ENCODE measurements around the gene DNAH17. TPM values are rescaled to one million over a fixed set of nuclear protein-coding genes. Genes with fewer than 3 reads are reported as not detected.

The DNAH17 gene
- total and polyA plus RNA-seq, 2 donors (not counting 3 experiments of a cell fraction or from before 2014, with no cell fraction given): not detected

DNA sequence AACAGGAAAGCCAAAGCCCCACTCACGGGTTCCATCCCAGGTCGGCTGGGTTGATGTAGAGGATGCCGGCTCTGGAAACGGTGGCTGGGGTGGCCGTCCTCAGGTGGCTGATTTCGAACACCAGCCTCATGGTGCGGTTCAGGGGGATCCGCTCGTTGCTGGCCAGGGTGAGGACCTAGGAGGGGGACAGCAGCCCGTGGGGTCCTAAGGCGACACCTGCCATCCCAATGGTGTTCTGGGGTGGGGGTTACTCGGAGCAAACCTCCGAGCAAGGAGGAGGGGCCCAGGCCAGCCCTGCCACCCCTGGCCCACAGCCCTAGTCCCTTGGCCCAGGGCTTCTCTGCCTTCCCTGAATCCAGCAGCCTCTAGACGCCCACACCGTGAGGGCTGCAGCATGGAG lies 86.5 kb downstream of the DNAH17 start:
- H4K20me1 ChIP-seq (replicated peaks; ENCODE audit: control insufficient read depth, extremely low read depth, insufficient read depth, low read length): no peaks in the 10 kb centered on the region
- FAIRE-seq (no peak), DNase-seq (ENCODE audit: low read depth, low spot score) (no peak)
- H3K9ac ChIP-seq (replicated peaks; ENCODE audit: extremely low read depth, insufficient read depth, low read length): no peak overlapping the region
- no TSS peak for BruUV-seq (replicated peaks)
- no peaks in the 10 kb centered on the region for H3K27me3 ChIP-seq (ENCODE audit: control insufficient read depth in 2 of 2, insufficient read depth in 2 of 2, low read length in 2 of 2)
- no peaks in the 10 kb centered on the region for H3K9me1 ChIP-seq (replicated peaks; ENCODE audit: control insufficient read depth, extremely low read depth, insufficient read depth, low read length)
- no peak overlapping the region for H3K4me2 ChIP-seq (ENCODE audit: insufficient read depth, low read length)
- H2AFZ ChIP-seq (ENCODE audit: low read depth, low read length): no peak overlapping the region
- H3K4me3 ChIP-seq (replicated peaks in 1 of 3; ENCODE audit: insufficient read depth in 1 of 3, low read depth in 1 of 3, low read length in 3 of 3): no peak overlapping the region
- H3K36me3 ChIP-seq (ENCODE audit: control insufficient read depth in 2 of 2, extremely low read depth in 1 of 2, insufficient read depth in 2 of 2, low read length in 2 of 2): no peaks in the 10 kb centered on the region
- H3K4me1 ChIP-seq (ENCODE audit: control insufficient read depth, extremely low read depth, insufficient read depth, low read length): no peaks in the 10 kb centered on the region
- POLR2A ChIA-PET: no interaction called here
- dilution Hi-C loops (cut with MboI; ENCODE audit: extremely low pct_ligation_motif_present, low sequenced_read_pairs) (loop anchor here (25.0 kb wide), 1 partner anchor 147 kb away; no protein-coding TSS in a partner anchor), intact Hi-C loops (cut with micrococcal nuclease) (no loop called here)
- no peaks in the 10 kb centered on the region for H3K9me3 ChIP-seq (replicated peaks; ENCODE audit: control insufficient read depth, insufficient read depth, low read length)
- TF ChIP-seq MYC (IDR thresholded peaks at IDR 0.05; ENCODE audit: low read depth, low read length) (no peak), POLR2A (IDR thresholded peaks at IDR 0.05; ENCODE audit: low read depth, low read length) (no peak), EZH2 (IDR thresholded peaks at IDR 0.05; ENCODE audit: borderline replicate concordance, low read depth, low read length, severe bottlenecking) (no peak), JUN (IDR thresholded peaks at IDR 0.05; ENCODE audit: borderline replicate concordance, insufficient read depth, insufficient read length, low read depth) (no peak), POLR2AphosphoS5 (IDR thresholded peaks at IDR 0.05; ENCODE audit: insufficient read depth, low read depth, low read length) (no peak), GATA2 (IDR thresholded peaks at IDR 0.05; ENCODE audit: insufficient read depth, insufficient read length, low read depth, low read length) (no peak), FOS (IDR thresholded peaks at IDR 0.05; ENCODE audit: borderline replicate concordance, insufficient read depth, low read length) (no peak)
- TF ChIP-seq, protein P1, sequence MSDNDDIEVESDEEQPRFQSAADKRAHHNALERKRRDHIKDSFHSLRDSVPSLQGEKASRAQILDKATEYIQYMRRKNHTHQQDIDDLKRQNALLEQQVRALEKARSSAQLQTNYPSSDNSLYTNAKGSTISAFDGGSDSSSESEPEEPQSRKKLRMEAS (IDR thresholded peaks at IDR 0.05; ENCODE audit: insufficient read depth, insufficient read length): no peak
- TF ChIP-seq, protein P2, sequence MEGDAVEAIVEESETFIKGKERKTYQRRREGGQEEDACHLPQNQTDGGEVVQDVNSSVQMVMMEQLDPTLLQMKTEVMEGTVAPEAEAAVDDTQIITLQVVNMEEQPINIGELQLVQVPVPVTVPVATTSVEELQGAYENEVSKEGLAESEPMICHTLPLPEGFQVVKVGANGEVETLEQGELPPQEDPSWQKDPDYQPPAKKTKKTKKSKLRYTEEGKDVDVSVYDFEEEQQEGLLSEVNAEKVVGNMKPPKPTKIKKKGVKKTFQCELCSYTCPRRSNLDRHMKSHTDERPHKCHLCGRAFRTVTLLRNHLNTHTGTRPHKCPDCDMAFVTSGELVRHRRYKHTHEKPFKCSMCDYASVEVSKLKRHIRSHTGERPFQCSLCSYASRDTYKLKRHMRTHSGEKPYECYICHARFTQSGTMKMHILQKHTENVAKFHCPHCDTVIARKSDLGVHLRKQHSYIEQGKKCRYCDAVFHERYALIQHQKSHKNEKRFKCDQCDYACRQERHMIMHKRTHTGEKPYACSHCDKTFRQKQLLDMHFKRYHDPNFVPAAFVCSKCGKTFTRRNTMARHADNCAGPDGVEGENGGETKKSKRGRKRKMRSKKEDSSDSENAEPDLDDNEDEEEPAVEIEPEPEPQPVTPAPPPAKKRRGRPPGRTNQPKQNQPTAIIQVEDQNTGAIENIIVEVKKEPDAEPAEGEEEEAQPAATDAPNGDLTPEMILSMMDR (IDR thresholded peaks at IDR 0.05; ENCODE audit: extremely low read depth in 1 of 2, insufficient read depth in 1 of 2, low read depth in 1 of 2, low read length in 2 of 2): no peak
- no peaks in the 10 kb centered on the region for H3K79me2 ChIP-seq (ENCODE audit: control insufficient read depth, insufficient read depth, low read length)
- CTCF ChIA-PET: no interaction called here
- no peak overlapping the region for H3K27ac ChIP-seq (ENCODE audit: insufficient read depth, low read depth, low read length)

All from endothelial cell of umbilical vein (primary cell).